DND-41 (cell line): ENCODE measurements around the gene PXDC1.

Experiments used
- CTCF ChIP-seq: IDR thresholded peaks from 2 replicates; pipeline ENCODE4 v1.5.1; 2012; ENCODE audit warnings: borderline replicate concordance, low read length, moderate library complexity, mild to moderate bottlenecking; ENCODE audit not compliant: poor library complexity, severe bottlenecking; ENCODE audit errors: extremely low read depth
- EZH2 ChIP-seq: IDR thresholded peaks from 3 replicates; pipeline ENCODE4 v1.6.1; 2012; ENCODE audit warnings: borderline replicate concordance, low read depth, mild to moderate bottlenecking, moderate library complexity, low read length, inconsistent platforms; ENCODE audit not compliant: severe bottlenecking

DNA sequence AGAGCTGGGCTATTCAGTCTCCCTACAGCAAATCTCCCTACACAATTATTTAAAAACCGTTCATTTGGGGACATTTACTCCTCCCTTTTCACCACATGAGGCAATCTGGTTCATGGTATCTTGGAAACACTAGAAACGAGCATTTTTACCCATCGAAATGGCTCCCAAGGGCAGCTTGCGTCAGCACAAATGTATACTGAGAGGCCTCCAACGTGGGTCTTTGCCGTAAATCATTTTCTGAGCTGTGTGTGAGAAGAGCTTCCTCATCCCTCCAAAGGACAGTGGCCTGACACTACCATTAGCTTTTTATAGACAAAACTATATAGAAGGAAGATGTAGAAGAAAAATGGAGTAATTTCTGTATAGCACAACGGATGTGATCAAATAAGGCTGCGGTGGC, 30.0 kb upstream of the PXDC1 start:
- no peak for TF ChIP-seq CTCF
- TF ChIP-seq EZH2: no peak
